Measurements from ENCODE around the gene GOLPH3L. TPM values are rescaled to one million over a fixed set of nuclear protein-coding genes. Genes with fewer than 3 reads are reported as not detected.
"Not testable (repeated sequence)": the region's sequence is repeated elsewhere in the genome, so short reads cannot be mapped to it uniquely, and the experiment has no call there.

Gene GOLPH3L
- total and polyA plus RNA-seq, 4 donors: 13.8 to 37.2 (median 20.3) TPM

DNA sequence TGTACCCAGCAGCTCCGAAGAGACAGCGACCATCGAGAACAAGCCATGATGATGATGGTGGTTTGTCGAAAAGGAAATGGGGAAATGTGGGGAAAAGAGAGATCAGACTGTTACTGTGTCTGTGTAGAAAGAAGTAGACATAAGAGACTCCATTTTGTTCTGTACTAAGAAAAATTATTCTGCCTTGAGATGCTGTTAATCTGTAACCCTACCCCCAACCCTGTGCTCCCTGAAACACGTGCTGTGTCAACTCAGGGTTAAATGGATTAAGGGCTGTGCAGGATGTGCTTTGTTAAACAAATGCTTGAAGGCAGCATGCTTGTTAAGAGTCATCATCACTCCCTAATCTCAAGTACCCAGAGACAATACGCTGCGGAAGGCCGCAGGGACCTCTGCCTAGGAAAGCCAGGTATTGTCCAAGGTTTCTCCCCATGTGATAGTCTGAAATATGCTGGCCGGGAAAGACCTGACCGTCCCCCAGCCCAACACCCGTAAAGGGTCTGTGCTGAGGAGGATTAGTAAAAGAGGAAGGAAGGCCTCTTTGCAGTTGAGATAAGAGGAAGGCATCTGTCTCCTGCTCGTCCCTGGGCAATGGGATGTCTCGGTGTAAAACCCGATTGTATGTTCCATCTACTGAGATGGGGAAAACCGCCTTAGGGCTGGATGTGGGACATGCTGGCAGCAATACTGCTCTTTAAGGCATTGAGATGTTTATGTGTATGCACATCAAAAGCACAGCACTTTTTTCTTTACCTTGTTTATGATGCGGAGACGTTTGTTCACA is 61.9 kb downstream of the GOLPH3L start:
- H3K9me3 ChIP-seq (ENCODE audit: control insufficient read depth in 4 of 4, insufficient read depth in 3 of 4, low read length in 3 of 4); H3K4me1 ChIP-seq (ENCODE audit: control insufficient read depth in 5 of 5, insufficient read depth in 5 of 5, low read length in 5 of 5); DNase-seq; H3K36me3 ChIP-seq (ENCODE audit: control insufficient read depth in 4 of 4, insufficient read depth in 4 of 4, low read length in 4 of 4); H3K27me3 ChIP-seq (ENCODE audit: control insufficient read depth in 3 of 3, insufficient read depth in 3 of 3, low read length in 2 of 3); H3K9ac ChIP-seq (ENCODE audit: insufficient read depth in 1 of 2, low read length in 2 of 2); H3K27ac ChIP-seq (ENCODE audit: low read depth in 1 of 2, low read length in 1 of 2); ATAC-seq (ENCODE audit: insufficient read depth, low FRiP score); H3K4me3 ChIP-seq: not testable (repeated sequence)
- 58 to 60% methylated on average over 14 to 16 of the region's 17 CpGs for WGBS, 2 donors

DNA sequence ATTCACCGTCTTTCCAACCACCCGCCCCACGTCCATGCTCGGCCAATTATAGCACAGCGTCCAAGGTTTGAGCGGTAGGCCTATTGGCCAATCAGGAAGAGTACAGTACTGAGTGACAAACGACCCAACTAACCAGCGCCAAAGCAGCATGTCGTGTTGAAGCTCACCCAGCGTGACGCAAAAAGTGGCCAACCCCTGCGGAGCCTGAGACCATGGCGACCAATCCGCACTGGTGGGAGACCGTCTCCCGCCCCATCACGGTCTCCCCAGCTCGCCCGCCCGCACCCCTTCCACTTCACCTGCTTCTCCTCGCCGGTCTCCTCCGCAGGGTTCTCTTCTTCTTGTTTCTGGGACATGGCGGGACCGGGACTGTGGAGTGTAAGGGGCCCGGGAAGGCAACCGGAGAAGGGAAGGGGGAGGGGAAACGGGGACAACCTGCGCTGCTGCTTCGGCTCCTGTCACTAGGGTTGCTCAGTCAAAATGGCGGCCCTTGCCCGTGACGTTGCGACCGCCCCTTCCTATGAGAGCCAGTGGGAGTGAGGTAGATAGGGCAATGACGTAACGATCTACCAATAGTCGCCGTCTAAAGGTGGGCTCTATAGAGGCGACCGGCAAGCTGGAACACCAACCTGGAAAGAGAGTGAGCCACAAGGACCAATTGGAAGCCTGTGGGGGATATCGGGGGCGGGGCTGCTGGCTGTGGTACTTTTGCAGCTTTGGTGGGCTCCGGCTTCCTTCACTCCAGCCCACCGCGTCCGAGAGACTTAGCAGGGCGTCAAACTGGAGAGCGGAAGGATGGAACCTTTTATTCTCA is 67.6 kb downstream of the GOLPH3L start, which contains the start of gene ENSA:
TSS of gene ENSA (minus strand) at position 498 of the 814 bp plus-strand sequence. CDS start at position 356, 142 bp downstream.
- Histone ChIP-seq H3K9ac (ENCODE audit: insufficient read depth in 1 of 2, low read length in 2 of 2) (peak within 1 kb of the TSS; percentile 77 to 98), H3K9me3 (ENCODE audit: control insufficient read depth in 4 of 4, insufficient read depth in 3 of 4, low read length in 3 of 4) (no peaks in the 10 kb centered on the region), H3K4me1 (ENCODE audit: control insufficient read depth in 5 of 5, insufficient read depth in 5 of 5, low read length in 5 of 5) (peaks cover 3 to 16% (median 6%) of the 10 kb centered on the region in 5 donors), H3K27me3 (ENCODE audit: control insufficient read depth in 3 of 3, insufficient read depth in 3 of 3, low read length in 2 of 3) (no peaks in the 10 kb centered on the region), H3K36me3 (ENCODE audit: control insufficient read depth in 4 of 4, insufficient read depth in 4 of 4, low read length in 4 of 4) (peaks cover 7 to 28% (median 21%) of the 10 kb centered on the region in 4 donors), H3K27ac (ENCODE audit: low read depth in 1 of 2, low read length in 1 of 2) (peak within 1 kb of the TSS; percentile 84 to 93), H3K4me3 (peak within 1 kb of the TSS; percentile 71)
- 1% methylated on average over 48 to 49 of the region's 49 CpGs for WGBS, 2 donors
- DNase-seq (peak; percentile 99 to 100 (median 100)), ATAC-seq (ENCODE audit: insufficient read depth, low FRiP score) (peak; percentile 97)
- TF ChIP-seq CTCF (IDR thresholded peaks at IDR 0.05; ENCODE audit: control extremely low read depth, extremely low read depth): no peak

DNA sequence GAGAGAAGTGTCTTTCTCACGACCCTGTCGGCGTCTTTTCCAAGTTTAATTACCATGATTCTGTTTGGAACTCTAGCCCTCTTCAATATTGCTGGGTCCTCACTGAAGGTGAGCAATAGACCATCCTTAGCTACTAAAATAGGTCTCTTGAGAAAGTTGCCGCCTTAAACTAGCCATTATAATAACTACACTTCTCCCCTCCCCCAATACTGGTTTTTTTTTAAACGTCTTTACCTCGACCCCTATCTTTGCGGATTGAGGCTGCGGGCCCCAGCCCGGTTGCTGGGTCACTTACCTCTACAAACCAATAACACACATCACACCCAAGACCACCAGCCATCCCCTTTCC is 68.2 kb downstream of the GOLPH3L start:
- no peak for DNase-seq
- Histone ChIP-seq H3K27ac (ENCODE audit: low read depth in 1 of 2, low read length in 1 of 2) (peak overlapping the region; percentile 68 to 93), H3K27me3 (ENCODE audit: control insufficient read depth in 3 of 3, insufficient read depth in 3 of 3, low read length in 2 of 3) (no peaks in the 10 kb centered on the region), H3K36me3 (ENCODE audit: control insufficient read depth in 4 of 4, insufficient read depth in 4 of 4, low read length in 4 of 4) (peaks cover 13 to 34% (median 23%) of the 10 kb centered on the region in 4 donors), H3K9ac (ENCODE audit: insufficient read depth in 1 of 2, low read length in 2 of 2) (peak overlapping the region; percentile 77 to 97), H3K9me3 (ENCODE audit: control insufficient read depth in 4 of 4, insufficient read depth in 3 of 4, low read length in 3 of 4) (no peaks in the 10 kb centered on the region), H3K4me1 (ENCODE audit: control insufficient read depth in 5 of 5, insufficient read depth in 5 of 5, low read length in 5 of 5) (peaks cover 3 to 16% (median 6%) of the 10 kb centered on the region in 5 donors), H3K4me3 (peak overlapping the region; percentile 71)
- WGBS, 2 donors: 1 to 3% methylated on average over 9 of the region's 9 CpGs
- no peak for ATAC-seq (ENCODE audit: insufficient read depth, low FRiP score)
- TF ChIP-seq CTCF (IDR thresholded peaks at IDR 0.05; ENCODE audit: control extremely low read depth, extremely low read depth): no peak

All from lung (tissue), 12 donors.